Left kidney (tissue), 2 donors: Measurements from ENCODE around the gene INPP5K. TPM values are rescaled to one million over a fixed set of nuclear protein-coding genes. Genes with fewer than 3 reads are reported as not detected.

Source experiments
- DNase-seq: peaks from one replicate; pipeline ENCODE4 v3.0.0-alpha.2; 2013
- polyA plus RNA-seq: library from polyadenylated mRNA; unstranded; fragments of 120-200 nt; gene quantifications from one replicate; pipeline ENCODE4 v1.2.1, GENCODE V29; 2013; ENCODE audit not compliant: insufficient read length

INPP5K gene
- polyA plus RNA-seq, 1 donor = 19.0 TPM

DNA sequence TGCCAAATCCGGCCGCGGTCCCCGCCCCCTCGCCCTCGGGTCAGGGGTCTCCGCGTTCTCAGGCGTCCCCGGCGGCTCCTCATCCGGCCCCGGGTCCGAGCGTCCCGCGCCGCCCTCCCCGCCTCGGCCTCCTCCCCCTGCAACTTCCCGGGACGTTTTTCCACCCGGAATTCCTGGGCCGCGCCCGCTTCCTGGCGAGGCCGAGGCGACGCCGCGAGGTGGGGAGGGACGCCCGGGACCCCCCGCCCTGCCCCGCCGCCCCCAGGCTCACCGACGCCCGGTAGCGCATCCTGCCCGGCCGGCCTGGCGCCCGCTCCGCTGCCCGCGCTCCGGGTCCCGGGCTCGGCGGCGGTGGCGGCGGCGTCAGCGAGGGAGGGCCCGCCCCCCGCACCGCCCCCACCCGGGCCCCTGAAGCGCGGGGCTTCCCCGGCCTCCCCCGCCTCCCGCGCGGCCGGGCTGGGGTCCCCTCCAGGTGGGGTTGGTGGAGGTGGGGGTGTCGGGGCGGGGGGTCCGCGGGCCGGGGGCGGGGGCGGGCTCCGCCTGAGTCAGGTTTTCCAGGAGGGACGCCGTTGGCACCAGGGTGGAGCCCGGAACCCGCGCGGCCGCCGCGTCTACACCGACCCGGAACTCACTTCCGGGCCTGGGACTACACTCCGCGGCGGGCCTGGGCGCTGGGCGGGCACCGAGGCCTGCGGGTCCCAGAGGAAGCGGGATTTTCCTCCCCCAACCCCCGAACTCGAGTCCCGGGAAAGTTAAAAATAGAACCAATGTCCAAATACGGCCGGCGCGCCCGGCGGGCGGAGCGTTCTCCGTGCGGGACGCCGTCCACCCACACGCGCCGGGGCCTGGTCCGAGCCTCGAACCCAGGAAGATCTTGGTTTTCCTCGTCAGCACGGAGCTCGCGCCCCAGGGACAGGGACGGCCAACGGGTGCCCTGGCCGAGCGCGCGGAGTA is 30.7 kb downstream of the INPP5K start:
- no peak for DNase-seq

DNA sequence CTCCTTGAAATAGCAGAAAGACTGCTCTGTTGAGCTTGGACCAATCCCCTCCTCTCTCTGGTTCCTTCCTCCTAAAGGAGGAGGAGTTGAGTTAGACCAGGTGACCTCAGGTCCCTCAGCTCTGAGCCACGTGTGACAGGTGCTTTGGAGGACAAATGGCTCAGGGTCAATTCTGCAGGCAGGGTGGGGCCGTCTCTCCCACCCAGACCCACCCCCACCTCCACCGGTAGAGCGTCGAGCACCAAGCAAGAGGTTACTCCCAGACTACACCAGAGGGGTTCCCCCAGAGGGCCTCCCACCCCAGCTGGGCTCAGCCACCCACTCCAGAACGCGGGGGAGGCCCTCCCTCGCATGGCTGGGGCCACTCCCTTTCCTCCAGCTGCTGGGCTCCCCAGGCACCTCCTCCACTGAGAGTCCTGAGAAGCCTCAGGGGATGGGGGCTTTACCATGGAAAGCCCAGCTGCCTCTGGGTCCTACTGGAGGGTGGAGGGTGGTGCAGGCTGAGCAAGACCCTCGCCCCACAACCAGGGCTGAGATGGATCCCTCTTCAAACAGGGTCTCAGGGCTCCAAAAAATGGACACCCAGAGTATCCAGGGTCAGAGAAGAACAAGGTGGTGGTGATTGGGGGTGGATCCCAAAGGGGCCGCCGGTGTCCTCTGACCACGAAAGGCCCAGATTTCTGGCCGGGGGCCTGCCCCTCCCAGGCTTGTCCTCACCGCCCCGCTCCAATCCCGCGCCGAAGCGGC is 31.6 kb downstream of the INPP5K start:
- DNase-seq = peak; percentile 73

DNA sequence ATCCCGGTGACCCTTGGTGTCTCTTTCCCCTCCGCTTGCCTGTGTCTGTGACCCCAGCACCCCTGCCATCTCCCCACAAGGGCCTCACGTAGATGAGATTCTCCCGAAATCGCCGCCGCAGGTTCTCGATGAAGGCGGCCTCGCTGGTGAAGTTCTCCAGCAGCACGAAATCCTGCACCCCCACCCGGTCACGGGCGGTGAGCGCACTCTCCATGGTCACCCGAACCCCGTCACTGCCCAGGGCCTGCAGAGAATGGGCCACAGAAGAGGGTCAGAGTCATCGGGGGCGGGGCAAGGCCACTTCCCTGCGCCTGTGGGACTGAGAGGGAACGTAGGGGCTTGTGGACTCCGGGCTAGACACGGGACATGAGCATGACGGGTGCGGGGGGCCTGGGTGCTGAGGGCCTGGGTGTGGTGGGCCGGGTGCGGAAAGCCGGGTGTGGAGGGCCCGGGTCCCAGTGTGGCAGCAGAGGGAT is 32.3 kb downstream of the INPP5K start:
- DNase-seq = no peak

DNA sequence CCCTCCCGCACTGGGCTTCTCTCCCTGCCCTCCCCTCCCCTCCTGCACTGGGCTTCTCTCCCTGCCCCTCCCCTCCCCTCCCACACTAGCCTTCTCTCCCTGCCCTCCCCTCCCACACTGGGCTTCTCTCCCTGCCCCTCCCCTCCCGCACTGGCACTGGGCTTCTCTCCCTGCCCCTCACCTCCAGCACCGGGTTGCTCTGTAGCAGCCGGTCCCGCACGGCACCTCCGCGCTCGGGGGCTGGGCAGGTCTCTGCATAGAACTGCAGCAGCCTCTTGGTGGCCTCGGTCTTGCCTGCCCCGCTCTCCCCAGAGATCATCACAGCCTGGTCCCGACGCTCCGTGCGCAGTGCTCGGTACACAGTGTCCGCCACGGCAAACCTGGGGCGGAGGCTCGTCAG is 33.7 kb downstream of the INPP5K start:
- DNase-seq = no peak

DNA sequence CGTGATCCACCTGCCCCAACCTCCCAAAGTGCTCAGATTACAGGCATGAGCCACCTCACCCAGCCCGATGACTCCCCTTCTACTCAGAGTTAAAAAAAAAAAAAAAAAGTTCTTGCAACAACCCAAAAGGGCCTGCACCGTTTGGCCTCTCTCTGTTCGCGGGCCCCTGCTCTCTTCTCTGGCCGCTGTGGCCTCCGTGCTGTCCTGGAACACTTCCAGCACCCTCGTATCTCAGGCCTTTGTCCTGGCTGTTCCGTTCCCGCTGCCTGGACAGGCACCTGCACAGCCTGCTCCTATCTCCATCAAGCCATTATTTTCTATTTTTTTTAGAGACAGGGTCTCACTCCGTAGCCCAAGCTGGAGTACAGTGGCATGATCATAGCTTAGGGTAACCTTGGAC is 34.7 kb downstream of the INPP5K start:
- DNase-seq = no peak

DNA sequence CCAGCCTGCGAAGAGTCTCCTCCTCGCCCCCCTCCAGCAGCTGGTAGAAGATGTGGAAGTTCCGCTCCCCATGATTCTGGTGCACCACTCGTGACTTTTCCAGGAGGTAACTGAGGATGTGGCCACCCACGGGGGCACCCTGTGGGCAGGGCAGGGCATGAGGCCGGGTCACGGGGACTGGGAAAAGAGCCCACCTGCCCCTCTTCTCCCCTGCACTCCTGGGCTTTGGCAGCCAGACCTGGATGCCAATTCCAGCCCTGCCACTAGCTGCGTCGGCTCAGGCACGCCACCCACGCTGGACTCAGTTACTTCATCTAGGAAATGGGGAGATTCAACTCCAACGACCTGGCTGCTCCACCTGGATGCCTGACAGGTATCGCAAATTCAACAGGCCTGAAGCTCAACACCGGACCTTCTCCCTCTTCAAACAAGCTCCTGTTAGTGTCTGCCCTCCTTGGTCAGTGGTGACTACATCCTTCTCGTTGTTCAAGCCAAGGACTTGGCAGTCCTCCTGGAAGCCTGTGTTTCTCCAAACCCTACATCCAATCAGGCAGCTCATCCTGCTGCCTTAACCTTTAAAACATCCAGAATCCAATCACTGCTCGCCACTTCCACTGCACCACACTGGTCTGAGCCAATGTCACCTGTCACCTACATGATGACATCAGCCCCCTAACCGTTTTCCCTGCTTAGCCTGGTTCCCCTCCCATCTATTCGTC is 35.5 kb downstream of the INPP5K start:
- DNase-seq = no peak

DNA sequence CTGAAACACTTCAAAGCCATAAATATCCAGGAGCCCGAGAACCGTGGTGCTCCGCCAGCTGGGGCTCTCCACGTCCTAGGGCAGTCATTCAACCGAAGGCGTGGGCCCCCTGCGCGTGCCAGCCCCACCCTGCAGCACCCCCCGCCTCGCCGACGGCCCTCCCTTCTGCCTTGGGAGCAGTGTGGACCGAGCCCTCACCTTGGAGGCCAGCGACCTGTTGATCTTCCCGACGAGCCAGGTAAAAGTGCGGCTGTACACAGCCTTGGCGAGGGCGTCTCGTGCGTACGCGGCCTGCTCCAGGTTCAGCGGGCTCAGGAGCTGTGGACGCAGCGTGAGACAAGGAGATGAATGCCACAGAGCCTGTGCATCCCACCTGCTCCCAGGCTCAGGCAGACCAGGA is 38.0 kb downstream of the INPP5K start:
- no peak for DNase-seq

DNA sequence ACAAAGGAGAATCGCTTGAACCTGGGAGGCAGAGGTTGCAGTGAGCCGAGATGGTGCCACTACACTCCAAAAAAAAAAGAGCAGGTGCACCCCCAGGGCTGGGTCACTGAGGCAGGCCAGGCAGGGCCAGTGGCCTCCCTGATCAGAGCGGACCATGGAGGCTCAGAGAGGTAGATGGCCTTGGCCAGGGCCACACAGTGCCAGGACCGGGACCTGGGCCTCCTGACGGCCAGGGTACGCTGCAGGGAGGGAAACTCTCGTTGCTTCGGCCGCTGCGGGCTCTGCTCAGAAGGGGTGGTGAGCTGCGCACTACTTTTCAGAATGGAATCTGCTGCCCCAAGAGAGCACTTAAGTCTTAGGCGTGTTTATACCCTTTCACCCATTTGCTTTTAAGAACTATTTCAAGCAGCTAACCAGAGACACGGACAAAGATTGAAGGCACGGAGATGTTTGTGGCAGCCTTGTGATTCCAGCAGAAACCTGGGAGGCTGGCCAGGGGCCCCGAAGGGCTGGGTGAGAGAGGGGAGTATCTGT is 41.0 kb downstream of the INPP5K start:
- no peak for DNase-seq

DNA sequence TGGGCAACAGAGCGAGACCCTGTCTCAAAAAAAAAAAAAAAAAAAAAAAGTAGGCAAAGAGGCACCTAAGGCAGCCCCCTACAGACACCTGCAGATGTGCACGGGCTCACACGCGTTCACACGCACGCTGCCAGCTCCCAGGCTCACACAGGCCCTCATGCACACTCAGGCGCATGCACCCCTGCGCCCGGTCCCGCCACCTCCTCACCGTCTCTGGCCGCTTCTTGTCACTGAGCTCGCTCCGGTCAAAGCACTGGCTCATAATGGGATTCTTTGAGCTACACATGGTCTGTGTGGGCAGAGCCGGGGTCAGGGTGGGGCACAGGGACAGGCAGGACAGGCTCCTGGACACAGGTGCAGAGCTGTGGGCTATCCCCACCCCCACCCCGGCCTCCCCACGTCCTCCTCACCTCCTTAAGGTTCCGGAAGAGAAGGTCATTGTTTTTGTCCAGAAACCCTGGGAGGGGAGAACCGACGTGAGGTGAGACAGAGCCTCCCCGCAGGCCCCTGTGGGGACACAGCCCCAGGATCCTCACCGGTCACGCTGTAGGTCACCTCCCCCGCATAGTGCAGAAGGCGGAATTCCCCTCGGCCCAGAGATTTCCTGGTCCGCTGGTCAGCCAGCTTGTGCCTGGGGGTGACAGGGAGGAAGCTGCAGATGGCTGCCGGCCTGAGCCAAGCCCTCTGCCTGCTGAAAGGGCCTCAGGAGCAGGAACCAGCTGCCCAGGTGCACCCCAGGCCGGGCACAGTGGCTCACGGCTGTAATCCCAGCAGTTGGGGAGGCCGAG is 41.8 kb downstream of the INPP5K start:
- no peak for DNase-seq

DNA sequence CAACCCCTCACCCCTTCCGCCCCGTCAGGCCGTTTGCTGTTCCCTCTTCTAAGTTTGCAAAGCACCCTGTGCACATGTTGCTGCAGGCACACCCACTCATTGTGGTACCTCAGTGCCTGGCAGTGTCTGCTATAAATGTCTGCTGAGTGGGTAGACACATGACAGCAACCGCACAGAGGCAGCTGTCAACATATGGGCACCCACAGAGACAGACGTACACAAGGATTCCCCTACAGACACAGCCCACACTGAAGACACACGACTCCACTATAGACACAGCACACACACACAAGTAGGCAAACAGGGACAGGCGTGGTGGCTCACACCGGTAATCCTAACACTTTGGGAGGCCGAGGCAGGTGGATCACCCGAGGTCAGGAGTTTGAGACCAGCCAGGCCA is 42.6 kb downstream of the INPP5K start:
- DNase-seq = no peak

DNA sequence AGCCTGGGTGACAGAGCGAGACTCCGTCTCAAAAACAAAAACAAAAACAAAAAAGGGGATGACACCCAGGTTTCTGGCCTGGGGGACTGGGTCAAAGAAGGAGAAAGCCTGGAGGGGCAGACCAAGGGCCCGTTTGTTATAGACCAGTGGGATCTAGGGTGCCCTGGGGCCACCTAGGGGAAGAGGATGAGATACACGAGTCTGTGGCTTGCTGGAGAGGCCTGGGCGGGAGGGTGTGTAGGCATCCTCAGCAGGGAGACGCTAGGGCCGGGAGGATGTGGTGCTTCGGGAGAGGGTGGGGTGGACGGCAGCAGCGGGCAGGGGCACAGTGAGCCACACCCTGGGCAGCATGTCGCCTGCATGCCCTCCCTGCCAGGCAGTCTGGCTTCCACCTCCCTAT is 43.2 kb downstream of the INPP5K start:
- DNase-seq = no peak

DNA sequence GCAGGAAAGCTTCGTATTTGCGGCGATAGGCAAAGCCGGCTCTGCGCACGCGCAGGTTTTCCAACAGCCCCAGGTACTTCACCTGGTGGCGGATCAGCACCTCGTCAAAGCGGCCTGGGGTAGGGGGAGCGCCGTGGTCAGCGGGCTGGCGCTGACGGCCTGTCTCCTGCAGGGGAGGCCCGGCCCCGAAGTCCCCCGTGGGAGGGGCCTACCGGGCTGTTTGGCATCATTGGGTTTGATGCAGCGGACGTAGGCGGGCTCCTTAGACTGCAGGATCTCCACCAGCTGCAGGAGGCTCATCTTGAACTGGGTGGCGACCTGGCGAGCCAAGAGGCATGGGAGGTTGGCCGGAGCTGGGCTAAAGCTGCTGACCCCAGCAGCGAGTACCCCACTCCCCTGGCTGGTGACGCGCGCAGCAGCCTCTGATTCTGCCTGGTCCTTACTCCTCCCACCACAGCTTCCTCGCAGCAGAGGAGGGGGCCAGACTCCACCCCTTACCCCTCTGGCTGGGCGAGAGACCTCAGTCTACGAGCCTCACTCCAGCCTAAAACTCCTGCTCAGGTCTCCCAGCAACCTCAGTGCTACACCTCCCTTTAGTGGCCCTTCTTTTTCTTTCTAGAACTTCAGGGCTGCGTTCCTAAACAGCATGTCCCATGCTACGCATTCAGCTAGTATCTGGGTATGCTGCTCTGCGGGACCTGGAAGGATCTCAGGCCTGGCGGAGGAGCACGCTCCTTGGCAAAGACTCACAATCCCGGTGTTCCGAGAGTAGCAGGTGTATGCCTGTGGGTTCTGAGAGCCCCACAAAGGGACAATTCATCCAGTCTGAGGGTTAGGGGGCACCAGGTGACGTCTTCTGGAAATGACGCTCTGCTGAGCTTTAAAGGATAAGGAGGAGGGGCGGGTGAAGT is 44.2 kb downstream of the INPP5K start:
- DNase-seq = no peak

DNA sequence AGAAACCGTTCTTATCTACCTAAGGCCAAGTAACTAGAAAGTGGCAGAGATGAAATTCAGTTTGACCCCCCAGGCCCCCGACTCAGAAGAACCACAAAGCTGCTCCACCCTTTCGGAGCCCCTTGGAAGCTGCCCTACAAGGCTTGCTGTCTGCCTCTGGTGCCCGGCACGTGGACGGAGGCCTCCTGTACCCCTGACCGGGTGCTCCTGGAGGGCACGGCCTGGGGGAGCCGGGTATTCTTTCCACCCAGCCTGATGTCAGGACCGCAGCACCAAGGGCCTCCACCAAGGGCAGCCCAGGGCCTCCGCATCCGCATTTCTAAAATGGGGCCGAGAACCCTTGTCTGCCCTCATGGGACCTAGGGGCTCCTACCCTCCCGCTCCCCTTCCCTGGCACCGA is 44.9 kb downstream of the INPP5K start:
- DNase-seq = no peak

DNA sequence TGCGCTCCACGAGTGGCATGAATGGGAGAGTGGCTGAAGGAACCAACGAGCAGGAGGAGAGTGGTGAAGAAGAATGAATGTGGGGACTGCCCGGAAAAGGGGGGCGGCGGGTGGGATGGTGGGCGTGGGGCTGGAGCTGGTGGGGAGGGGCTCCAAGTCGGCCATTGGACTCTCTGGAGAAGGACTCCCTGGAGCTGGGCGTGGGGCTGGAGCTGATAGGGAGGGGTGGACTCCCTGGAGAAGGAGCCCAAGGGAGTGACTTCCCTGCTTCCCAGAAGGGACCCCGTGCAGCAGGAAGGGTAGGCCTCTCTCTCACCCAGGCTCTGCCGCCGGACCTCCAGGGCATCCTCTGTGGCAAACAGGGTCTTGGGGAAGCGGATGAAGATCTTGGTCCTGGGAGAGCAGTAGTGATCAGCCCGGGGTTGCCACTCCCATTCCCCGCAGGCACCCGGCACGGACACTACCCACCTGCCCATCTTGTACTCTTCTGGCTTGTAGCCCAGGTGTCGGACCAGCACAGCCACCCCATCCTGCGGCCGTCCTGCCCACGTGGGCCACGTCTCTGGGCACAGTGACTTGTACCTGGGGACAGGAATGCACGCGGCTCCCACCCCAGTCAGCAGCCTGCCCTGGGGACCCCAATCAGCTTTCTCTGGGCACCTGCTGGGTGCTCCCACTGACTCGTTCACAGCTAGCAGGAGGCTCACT is 45.5 kb downstream of the INPP5K start:
- DNase-seq = no peak

DNA sequence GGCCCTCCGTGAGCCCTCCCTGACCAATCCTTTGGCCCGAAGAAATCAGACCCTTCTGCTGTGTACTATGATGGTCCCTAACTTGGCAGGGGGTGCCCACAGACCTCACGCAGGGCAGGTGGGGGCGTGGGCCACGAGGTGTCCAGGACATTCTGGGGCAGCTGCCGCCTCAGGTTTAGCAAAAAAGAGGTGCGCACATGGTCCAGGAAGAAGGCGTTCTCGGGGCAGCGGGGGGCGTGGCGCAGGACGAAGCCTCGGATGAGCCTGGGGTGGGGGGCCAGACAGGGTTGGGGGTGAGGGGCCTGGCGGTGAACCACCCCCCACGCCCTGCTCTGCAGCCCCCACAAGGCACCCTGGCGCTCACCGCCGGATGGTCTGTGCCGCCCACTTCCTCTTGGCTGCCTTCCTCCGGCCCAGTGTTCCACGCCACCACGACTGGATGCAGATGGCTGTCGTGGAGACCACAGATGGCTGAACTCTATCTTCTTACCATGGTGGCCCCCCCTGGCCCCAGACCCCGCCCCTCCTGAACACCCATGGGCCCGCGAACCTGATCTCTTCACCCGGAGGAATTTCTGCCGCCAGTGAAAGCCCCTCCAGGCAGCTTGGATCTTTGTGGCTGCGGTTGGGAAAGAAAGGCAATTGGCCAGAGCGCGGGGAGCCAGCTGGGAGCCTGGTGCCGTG is 46.2 kb downstream of the INPP5K start:
- no peak for DNase-seq

DNA sequence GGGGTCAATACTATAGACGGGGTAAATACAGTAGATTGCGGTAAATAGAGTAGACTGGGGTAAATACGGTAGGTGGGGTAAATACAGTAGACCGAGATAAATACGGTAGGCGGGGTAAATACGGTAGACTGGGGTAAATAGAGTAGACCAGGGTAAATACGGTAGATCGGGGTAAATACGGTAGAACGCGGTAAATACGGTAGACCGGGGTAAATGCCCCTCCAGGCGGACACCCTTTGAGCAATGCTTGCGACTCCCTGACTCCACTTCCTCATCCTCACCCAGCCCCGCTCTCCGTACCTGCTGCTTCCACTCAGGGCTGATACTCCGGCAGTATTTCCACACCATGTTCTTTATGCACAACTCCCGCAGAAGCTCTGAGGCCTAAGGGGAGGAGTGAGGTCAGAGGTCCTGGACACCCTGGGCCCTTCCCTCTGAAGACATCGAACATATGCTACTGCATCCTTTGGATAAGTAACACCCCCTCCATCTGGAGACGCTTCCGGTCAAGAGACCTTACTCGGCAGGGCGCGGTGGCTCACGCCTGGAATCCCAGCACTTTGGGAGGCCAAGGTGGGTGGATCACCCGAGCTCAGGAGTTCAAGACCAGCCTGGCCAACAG is 47.1 kb downstream of the INPP5K start:
- no peak for DNase-seq

DNA sequence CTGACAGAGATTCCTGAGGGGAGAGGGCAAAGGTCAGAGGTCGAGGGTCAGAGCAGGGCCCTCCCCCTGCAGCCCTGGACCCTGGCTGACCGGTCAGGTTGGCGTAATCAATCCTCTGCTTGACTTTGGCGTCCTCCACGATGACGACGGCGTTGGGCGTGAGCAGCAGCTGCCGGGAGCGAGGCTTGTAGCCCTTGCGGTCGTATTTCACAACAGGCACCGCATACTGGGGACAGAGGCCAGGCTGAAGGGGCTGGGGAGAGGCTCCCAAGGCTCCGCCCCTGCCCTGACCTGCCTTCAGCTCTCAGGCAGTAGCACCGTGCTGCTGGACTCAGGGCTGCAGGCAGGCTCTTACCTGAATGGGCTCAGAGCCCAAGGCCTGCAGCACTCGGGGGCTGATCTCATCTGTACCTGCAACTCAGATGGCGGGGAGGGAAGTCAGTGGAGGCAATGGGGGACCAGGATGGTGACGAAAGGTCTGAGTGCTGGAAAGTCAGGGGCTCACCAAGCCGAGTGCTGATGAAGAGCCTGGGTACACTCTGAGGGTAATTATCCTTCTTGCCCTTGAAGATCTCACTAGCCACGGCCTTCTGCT is 48.4 kb downstream of the INPP5K start:
- DNase-seq = no peak

DNA sequence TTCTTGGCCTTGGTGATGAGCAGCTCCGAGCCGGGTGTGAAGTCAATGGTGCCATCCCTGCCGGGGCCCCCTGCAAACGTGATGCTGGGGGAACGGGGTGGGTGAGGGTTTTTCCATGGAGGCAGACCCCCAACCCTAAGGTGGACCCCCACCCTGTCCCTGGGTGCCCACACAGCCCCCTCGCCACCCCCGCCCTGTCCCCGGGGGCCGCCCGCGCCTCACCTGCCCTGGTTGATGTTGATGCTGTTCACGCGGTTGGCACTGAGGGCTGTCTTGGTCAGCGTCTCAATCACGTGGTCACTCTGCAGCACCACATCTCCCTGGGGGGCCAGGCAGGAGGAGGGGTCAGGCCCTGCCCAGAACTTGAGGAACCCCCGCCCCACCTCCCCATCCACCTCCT is 49.2 kb downstream of the INPP5K start:
- no peak for DNase-seq
